GM12878 (cell line): ENCODE measurements around the gene FAM221B. TPM values are rescaled to one million over a fixed set of nuclear protein-coding genes. Genes with fewer than 3 reads are reported as not detected.

Experiments used
- BRCA1 ChIP-seq: IDR thresholded peaks from 2 replicates; pipeline ENCODE4 v1.6.1; 2011; ENCODE audit warnings: low read depth, low read length, improper control_type of control experiment
- EED ChIP-seq: sonication (generic); IDR thresholded peaks from 2 replicates; pipeline ENCODE4 v1.6.1; 2016; ENCODE audit warnings: antibody characterized with exemption, low read depth
- HDAC2 ChIP-seq: fragments of 200-600 bp; sonication (generic); IDR thresholded peaks from 2 replicates; pipeline ENCODE4 v1.6.1; 2017
- MEF2B ChIP-seq: fragments of 450-650 bp; IDR thresholded peaks from 2 replicates; pipeline ENCODE4 v1.6.1; 2018; ENCODE audit warnings: mild to moderate bottlenecking, moderate library complexity; ENCODE audit not compliant: partially characterized antibody, poor library complexity, severe bottlenecking
- MTA3 ChIP-seq: IDR thresholded peaks from 2 replicates; pipeline ENCODE4 v1.6.1; 2012; ENCODE audit warnings: low read length, inconsistent platforms, borderline replicate concordance
- NFXL1 ChIP-seq: fragments of 450-650 bp; IDR thresholded peaks from 2 replicates; pipeline ENCODE4 v1.6.1; 2017; ENCODE audit warnings: antibody characterized with exemption, mild to moderate bottlenecking, borderline replicate concordance
- RAD21 ChIP-seq: IDR thresholded peaks from 2 replicates; pipeline ENCODE4 v1.6.1; 2011; ENCODE audit warnings: mild to moderate bottlenecking, low read depth, low read length, moderate library complexity; ENCODE audit not compliant: insufficient read depth
- SIX5 ChIP-seq: IDR thresholded peaks from 2 replicates; pipeline ENCODE4 v1.6.1; 2011; ENCODE audit warnings: mild to moderate bottlenecking, low read depth, low read length, moderate library complexity; ENCODE audit not compliant: severe bottlenecking
- SRF ChIP-seq, 2 experiments: IDR thresholded peaks; 2 replicates each; pipeline ENCODE4 v1.6.1; 2011; ENCODE audit warnings: low read depth in 2 of 2, low read length in 2 of 2, mild to moderate bottlenecking in 1 of 2, moderate library complexity in 1 of 2
- ZNF24 ChIP-seq: fragments of 450-650 bp; IDR thresholded peaks from 2 replicates; pipeline ENCODE4 v1.6.1; 2017; ENCODE audit warnings: antibody characterized with exemption, mild to moderate bottlenecking
- polyA plus RNA-seq, 11 experiments: library from polyadenylated mRNA; depleted of rRNA in 4 of 11; unstranded in 6 of 11; stranded (reverse) in 5 of 11; fragments of >200 nt; fragmentation: Nextera tagmentation in 4 of 11; fragmentation: Illumina TruSeq in 1 of 11; extraction: Ambion mirVana in 4 of 11; extraction: Trizol in 1 of 11; gene quantifications; 1 replicate in 1 of 11; 2 replicates in 10 of 11; pipeline versions ENCODE4 v1.2.1 to v1.2.3, GENCODE V29; 2011 to 2016; ENCODE audit warnings: inconsistent platforms in 2 of 11, missing spikeins in 2 of 11, low read depth in 1 of 11
- total RNA-seq, 4 experiments: library from RNA; depleted of rRNA in 3 of 4; stranded (reverse); fragments of >200 nt in 3 of 4; fragmentation: Illumina TruSeq in 1 of 4; extraction: Trizol in 1 of 4; gene quantifications; 2 replicates each; pipeline versions ENCODE4 v1.2.1 to v1.2.3, GENCODE V29; 2013 to 2021
- TF ChIP-seq, protein P1 (sequence below): fragments of 450-650 bp; IDR thresholded peaks from 2 replicates; pipeline ENCODE4 v1.6.1; 2017; ENCODE audit warnings: mild to moderate bottlenecking, moderate library complexity
- TF ChIP-seq, protein P2 (sequence below): fragments of 450-650 bp; IDR thresholded peaks from 2 replicates; pipeline ENCODE4 v1.6.1; 2018; ENCODE audit warnings: borderline replicate concordance, mild to moderate bottlenecking; ENCODE audit not compliant: partially characterized antibody
- TF ChIP-seq, protein P3 (sequence below): IDR thresholded peaks from 2 replicates; pipeline ENCODE4 v1.6.1; 2011; ENCODE audit warnings: borderline replicate concordance, low read depth, mild to moderate bottlenecking, moderate library complexity, low read length; ENCODE audit not compliant: insufficient read depth, poor library complexity, severe bottlenecking
- TF ChIP-seq, protein P4 (sequence below): IDR thresholded peaks from 2 replicates; pipeline ENCODE4 v1.6.1; 2011; ENCODE audit warnings: mild to moderate bottlenecking, low read depth, low read length, moderate library complexity; ENCODE audit not compliant: insufficient replicate concordance
- TF ChIP-seq, protein P5 (sequence below): IDR thresholded peaks from 2 replicates; pipeline ENCODE4 v1.6.1; 2012; ENCODE audit warnings: low read depth, low read length, improper control_type of control experiment

FAM221B gene
- total and polyA plus RNA-seq, 10 of the 15 experiments (the other 5 are each of a cell fraction or from before 2014, with no cell fraction given), result 0.02 to 0.12 (median 0.04) TPM; not detected in 5

DNA sequence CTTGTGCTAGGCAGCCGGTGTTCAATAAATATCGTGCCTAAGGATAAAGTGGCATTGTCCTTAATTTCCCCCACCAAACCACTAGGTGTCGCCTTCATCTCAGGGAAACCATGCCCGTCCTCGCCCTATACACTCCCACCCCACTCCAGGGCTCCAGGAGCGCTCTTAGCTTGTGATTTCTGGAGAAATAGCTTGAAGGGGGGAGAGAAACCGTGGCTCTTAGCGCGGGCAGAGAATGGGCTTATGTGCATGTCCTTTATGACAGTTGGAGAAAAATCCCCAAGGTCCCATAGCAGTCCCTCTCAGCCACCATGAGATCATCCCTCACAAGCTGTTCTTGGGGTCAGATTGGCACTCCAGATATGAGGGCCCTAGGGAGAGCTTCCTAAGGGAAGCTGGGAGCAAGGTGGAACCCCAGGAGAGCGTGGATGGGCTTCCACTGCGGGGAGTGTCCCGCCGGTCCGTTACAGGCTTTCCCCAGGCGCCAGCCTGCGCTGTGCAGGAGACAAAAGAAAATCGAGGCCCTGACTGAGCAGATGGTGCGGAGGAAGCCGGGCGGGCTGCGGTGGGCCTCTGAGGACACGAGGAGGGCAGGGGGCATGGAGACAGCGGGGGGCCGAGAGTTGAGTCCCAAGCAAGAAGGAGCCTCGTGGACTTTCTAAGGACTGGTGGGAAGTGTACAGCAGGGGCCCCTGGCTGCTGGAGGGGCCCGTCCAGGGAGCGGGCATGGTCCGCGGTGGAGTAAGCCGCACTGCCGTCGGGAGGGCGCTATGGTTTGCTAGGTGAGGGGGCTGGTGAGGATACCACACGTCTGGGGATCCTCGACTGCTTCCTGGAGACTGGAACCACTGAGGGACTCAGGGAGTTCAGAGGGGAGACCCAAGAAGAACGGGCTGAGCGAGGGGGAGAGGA lies 37.9 kb downstream of the FAM221B start (continued):
- TF ChIP-seq, protein P1, sequence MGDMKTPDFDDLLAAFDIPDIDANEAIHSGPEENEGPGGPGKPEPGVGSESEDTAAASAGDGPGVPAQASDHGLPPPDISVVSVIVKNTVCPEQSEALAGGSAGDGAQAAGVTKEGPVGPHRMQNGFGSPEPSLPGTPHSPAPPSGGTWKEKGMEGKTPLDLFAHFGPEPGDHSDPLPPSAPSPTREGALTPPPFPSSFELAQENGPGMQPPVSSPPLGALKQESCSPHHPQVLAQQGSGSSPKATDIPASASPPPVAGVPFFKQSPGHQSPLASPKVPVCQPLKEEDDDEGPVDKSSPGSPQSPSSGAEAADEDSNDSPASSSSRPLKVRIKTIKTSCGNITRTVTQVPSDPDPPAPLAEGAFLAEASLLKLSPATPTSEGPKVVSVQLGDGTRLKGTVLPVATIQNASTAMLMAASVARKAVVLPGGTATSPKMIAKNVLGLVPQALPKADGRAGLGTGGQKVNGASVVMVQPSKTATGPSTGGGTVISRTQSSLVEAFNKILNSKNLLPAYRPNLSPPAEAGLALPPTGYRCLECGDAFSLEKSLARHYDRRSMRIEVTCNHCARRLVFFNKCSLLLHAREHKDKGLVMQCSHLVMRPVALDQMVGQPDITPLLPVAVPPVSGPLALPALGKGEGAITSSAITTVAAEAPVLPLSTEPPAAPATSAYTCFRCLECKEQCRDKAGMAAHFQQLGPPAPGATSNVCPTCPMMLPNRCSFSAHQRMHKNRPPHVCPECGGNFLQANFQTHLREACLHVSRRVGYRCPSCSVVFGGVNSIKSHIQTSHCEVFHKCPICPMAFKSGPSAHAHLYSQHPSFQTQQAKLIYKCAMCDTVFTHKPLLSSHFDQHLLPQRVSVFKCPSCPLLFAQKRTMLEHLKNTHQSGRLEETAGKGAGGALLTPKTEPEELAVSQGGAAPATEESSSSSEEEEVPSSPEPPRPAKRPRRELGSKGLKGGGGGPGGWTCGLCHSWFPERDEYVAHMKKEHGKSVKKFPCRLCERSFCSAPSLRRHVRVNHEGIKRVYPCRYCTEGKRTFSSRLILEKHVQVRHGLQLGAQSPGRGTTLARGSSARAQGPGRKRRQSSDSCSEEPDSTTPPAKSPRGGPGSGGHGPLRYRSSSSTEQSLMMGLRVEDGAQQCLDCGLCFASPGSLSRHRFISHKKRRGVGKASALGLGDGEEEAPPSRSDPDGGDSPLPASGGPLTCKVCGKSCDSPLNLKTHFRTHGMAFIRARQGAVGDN, result no peak
- TF ChIP-seq EED (peak; percentile 19; the same call in 1 of the 2 replicates), ZNF24 (no peak), NFXL1 (no peak), MEF2B (no peak), SIX5 (no peak), RAD21 (peak; percentile 83), MTA3 (no peak), BRCA1 (no peak), SRF (IDR thresholded peaks at IDR 0.05; ENCODE audit: low read depth in 2 of 2, low read length in 2 of 2) (no peak), HDAC2 (no peak)
- TF ChIP-seq, protein P2, sequence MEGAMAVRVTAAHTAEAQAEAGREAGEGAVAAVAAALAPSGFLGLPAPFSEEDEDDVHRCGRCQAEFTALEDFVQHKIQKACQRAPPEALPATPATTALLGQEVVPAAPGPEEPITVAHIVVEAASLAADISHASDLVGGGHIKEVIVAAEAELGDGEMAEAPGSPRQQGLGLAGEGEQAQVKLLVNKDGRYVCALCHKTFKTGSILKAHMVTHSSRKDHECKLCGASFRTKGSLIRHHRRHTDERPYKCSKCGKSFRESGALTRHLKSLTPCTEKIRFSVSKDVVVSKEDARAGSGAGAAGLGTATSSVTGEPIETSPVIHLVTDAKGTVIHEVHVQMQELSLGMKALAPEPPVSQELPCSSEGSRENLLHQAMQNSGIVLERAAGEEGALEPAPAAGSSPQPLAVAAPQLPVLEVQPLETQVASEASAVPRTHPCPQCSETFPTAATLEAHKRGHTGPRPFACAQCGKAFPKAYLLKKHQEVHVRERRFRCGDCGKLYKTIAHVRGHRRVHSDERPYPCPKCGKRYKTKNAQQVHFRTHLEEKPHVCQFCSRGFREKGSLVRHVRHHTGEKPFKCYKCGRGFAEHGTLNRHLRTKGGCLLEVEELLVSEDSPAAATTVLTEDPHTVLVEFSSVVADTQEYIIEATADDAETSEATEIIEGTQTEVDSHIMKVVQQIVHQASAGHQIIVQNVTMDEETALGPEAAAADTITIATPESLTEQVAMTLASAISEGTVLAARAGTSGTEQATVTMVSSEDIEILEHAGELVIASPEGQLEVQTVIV, result no peak
- TF ChIP-seq, protein P3, sequence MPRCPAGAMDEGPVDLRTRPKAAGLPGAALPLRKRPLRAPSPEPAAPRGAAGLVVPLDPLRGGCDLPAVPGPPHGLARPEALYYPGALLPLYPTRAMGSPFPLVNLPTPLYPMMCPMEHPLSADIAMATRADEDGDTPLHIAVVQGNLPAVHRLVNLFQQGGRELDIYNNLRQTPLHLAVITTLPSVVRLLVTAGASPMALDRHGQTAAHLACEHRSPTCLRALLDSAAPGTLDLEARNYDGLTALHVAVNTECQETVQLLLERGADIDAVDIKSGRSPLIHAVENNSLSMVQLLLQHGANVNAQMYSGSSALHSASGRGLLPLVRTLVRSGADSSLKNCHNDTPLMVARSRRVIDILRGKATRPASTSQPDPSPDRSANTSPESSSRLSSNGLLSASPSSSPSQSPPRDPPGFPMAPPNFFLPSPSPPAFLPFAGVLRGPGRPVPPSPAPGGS, result no peak
- TF ChIP-seq, protein P4, sequence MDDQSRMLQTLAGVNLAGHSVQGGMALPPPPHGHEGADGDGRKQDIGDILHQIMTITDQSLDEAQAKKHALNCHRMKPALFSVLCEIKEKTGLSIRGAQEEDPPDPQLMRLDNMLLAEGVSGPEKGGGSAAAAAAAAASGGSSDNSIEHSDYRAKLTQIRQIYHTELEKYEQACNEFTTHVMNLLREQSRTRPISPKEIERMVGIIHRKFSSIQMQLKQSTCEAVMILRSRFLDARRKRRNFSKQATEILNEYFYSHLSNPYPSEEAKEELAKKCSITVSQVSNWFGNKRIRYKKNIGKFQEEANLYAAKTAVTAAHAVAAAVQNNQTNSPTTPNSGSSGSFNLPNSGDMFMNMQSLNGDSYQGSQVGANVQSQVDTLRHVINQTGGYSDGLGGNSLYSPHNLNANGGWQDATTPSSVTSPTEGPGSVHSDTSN, result no peak
- TF ChIP-seq, protein P5, sequence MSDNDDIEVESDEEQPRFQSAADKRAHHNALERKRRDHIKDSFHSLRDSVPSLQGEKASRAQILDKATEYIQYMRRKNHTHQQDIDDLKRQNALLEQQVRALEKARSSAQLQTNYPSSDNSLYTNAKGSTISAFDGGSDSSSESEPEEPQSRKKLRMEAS, result no peak
